HG02610 (cell line): Measurements from ENCODE around the gene TUBG1.
"Not testable (repeated sequence)": the region's sequence is repeated elsewhere in the genome, so short reads cannot be mapped to it uniquely, and the experiment has no call there.

Experiments
- ATAC-seq: cut with Tn5 transposase; IDR thresholded peaks from one replicate; pipeline ENCODE4 v1.9.1; 2021; ENCODE audit warnings: mild to moderate bottlenecking, moderate library complexity; ENCODE audit not compliant: unreplicated experiment

Gene TUBG1

DNA sequence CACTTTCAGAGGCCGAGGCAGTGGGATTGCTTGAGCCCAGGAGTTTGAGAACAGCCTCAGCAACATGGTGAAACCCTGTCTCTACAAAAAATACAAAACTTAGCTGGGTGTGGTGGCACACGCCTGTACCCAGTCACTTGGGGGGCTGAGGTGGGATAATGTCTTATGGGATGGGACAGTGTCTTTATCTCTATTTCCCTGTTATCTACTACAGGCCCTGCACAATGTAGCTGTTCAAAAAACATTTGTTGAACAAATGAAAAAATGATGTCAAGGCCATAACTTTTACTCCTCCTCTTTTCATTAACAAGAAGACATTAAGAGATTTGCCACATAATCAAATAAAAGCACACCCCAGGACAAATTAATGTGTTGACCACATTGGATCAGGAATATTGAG is 13.8 kb downstream of the TUBG1 start:
- ATAC-seq = no peak

GRCh38 chr17:42623732-42624596 is 14.5 kb downstream of the TUBG1 start:
- ATAC-seq = no peak

GRCh38 chr17:42627032-42627764 is 17.7 kb downstream of the TUBG1 start:
- not testable (repeated sequence) for ATAC-seq

DNA sequence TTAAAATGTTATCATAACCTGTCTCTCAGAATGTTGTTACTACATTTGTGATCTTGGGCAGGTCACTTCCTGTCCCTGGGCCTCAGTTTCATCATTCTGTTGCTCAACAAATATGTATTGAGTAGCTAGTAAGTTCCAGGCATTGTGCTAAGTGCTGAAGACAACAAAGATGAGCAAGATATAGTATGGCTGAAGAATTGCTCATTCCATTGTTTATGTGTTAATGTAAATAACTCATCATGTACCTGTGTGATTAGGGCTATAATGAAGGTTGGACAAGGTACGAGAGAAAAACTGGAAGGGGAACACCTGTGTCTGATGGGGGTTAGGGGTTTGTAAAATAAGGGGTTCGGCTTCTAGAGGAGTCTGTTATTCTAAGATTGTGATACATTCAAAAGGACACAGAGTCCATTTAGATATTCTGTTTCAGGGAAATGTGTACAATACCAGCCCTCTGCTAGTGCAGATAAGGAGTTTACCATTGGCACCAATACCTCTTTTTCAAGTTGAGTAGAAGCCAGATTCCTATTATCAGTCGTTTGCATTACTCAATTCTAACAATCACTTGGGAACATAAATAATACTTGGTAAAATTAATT is 20.0 kb downstream of the TUBG1 start:
- ATAC-seq = no peak

DNA sequence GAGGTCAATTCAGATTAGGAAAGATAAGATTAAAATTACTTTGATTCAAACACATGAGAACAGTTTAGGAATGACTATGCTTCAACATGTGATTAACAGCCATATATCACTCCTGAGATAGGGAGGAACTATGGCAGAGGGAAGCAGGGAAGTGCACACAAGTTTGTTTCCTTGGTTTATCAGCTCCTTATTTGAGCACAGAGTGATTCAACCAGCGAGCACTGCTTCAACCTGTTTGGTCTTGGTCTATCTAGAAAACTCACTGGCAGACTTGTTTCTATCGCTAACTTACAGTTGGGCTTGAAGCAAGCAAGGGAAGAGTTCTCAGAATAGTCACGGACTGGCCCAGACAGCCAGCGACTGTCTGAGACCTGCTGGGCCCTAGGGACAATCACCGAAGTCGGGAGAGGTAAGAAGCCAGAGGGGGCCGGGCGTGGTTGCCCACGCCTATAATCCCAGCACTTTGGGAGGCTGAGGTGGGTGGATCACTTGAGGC is 23.5 kb downstream of the TUBG1 start:
- ATAC-seq = no peak

- no peak for ATAC-seq
Measured at GRCh38 chr17:42639525-42640113, 30.1 kb downstream of the TUBG1 start.

DNA sequence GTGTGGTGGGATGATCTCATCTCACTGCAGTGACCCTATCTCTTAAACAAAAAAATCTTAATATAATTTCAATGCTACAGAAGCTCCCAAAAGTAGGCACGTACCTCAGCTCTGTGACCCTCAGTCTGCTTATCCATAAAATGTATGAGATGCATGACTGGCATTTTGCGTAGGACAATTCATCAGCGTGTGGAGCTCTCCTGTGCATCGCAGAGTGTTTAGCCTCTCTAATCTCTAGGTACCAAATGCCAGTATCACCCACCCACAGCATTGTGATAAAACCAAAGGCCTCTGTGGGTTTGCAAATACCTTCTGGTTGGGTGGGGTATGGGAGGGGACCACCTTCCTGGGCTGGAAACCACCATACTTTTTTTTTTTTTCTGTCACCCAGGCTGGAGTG is 30.6 kb downstream of the TUBG1 start:
- ATAC-seq = no peak

- no peak for ATAC-seq
Measured at GRCh38 chr17:42642336-42642735, 32.9 kb downstream of the TUBG1 start.

- ATAC-seq = no peak
Measured at GRCh38 chr17:42647778-42648177, 38.3 kb downstream of the TUBG1 start.

- no peak for ATAC-seq
Measured at GRCh38 chr17:42651392-42651791, 41.9 kb downstream of the TUBG1 start.

GRCh38 chr17:42653179-42654124 is 44.0 kb downstream of the TUBG1 start:
- no peak for ATAC-seq

GRCh38 chr17:42655528-42655927 is 46.0 kb downstream of the TUBG1 start:
- no peak for ATAC-seq

GRCh38 chr17:42657824-42658588 is 48.5 kb downstream of the TUBG1 start:
- ATAC-seq = no peak

- no peak for ATAC-seq
Measured at GRCh38 chr17:42659079-42659931, 49.8 kb downstream of the TUBG1 start, which contains the start of gene TUBG2. Gene TUBG2 (plus strand): TSS chr17:42659284. CDS start chr17:42659504, 220 bp downstream.

GRCh38 chr17:42659932-42660274 is 50.4 kb downstream of the TUBG1 start:
- ATAC-seq = not testable (repeated sequence)

DNA sequence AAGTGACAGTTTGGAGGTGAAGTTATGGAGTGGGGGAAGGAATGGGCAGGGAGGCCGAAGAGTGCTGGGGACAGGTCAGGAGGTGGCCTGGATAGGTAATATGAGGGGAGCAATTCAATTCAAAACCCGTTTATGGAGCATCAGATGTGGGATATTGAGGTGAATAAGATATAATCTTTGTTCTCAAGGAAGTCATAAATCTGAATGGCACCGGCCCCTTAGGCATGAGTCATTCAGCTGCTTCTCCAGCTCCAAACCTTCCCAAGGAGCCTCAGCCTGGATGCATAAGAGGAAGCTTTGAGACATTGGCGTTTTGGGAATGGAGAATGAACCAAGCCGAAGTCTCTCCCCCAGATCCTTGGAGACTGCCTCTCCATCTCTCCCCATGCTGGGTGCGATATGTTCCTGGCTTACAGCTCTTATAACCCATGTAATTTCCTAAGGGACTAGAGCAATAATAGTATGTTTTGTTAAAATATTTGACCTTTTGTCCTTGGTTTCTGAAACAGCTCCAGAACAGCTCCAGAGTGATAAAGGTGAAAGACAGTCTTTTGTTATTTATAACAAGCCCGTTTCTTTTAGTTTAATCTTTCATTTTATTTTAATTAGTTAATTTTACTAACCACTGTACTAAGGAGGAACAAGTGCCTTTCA is 51.3 kb downstream of the TUBG1 start:
- ATAC-seq = no peak
